Measurements from ENCODE around the gene AZI2. TPM values are rescaled to one million over a fixed set of nuclear protein-coding genes. Genes with fewer than 3 reads are reported as not detected.

The AZI2 gene
- total RNA-seq, 1 donor from 2014 or later = 40.4 TPM

GRCh38 chr3:28348265-28348628 is 377 bp downstream of the AZI2 start:
- TF ChIP-seq CTCF (IDR thresholded peaks at IDR 0.05; ENCODE audit: insufficient read depth, low read length, poor library complexity, severe bottlenecking) = no peak
- DNase-seq (ENCODE audit: low read depth) = no peak
- no peaks in the 10 kb centered on the region for H3K36me3 ChIP-seq (ENCODE audit: control insufficient read depth, insufficient read depth, low read length)
- H3K27me3 ChIP-seq (ENCODE audit: control insufficient read depth, insufficient read depth, low read length) = no peaks in the 10 kb centered on the region
- peak overlapping the region; percentile 80 for H3K4me3 ChIP-seq (ENCODE audit: low read depth, low read length)

- H3K36me3 ChIP-seq (ENCODE audit: control insufficient read depth, insufficient read depth, low read length) = no peaks in the 10 kb centered on the region
- no peak for TF ChIP-seq CTCF (IDR thresholded peaks at IDR 0.05; ENCODE audit: insufficient read depth, low read length, poor library complexity, severe bottlenecking)
- DNase-seq (ENCODE audit: low read depth) = no peak
- peak overlapping the region; percentile 80 for H3K4me3 ChIP-seq (ENCODE audit: low read depth, low read length)
- no peaks in the 10 kb centered on the region for H3K27me3 ChIP-seq (ENCODE audit: control insufficient read depth, insufficient read depth, low read length)
Observed at GRCh38 chr3:28347374-28348264, 1.0 kb downstream of the AZI2 start.

DNA sequence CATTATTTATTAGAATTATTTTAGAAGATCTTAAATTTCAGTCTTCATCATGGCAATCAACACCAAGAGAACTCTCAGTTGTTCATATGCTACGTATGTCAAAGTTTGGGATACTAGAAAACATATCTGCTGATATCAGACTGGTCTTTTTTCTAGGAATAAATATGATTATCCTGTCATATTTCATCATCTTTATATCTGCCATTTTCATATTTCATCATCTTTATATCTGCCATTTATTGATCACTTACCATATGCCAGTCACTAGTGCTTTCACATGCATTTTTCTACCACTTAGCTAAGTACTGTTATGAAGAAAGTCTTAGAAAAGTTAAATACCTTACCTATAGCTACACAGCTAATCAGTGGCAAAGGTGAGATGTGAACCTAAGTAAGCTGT is 2.9 kb downstream of the AZI2 start:
- Histone ChIP-seq H3K27me3 (ENCODE audit: control insufficient read depth, insufficient read depth, low read length) (no peaks in the 10 kb centered on the region), H3K4me3 (ENCODE audit: low read depth, low read length) (no peak overlapping the region), H3K36me3 (ENCODE audit: control insufficient read depth, insufficient read depth, low read length) (no peaks in the 10 kb centered on the region)
- DNase-seq (ENCODE audit: low read depth) = no peak
- TF ChIP-seq CTCF (IDR thresholded peaks at IDR 0.05; ENCODE audit: insufficient read depth, low read length, poor library complexity, severe bottlenecking) = no peak

GRCh38 chr3:28343144-28343543 is 5.5 kb downstream of the AZI2 start:
- DNase-seq (ENCODE audit: low read depth) = no peak

GRCh38 chr3:28337230-28337629 is 11.4 kb downstream of the AZI2 start:
- H3K27me3 ChIP-seq (ENCODE audit: control insufficient read depth, insufficient read depth, low read length) = no peaks in the 10 kb centered on the region

More at GRCh38 chr3:28343144-28343543, 5.5 kb downstream of the AZI2 start:
- H3K36me3 ChIP-seq (ENCODE audit: control insufficient read depth, insufficient read depth, low read length) = no peaks in the 10 kb centered on the region
- H3K4me3 ChIP-seq (ENCODE audit: low read depth, low read length) = no peak overlapping the region
- no peak for TF ChIP-seq CTCF (IDR thresholded peaks at IDR 0.05; ENCODE audit: insufficient read depth, low read length, poor library complexity, severe bottlenecking)
- H3K27me3 ChIP-seq (ENCODE audit: control insufficient read depth, insufficient read depth, low read length) = no peaks in the 10 kb centered on the region

More at GRCh38 chr3:28337230-28337629, 11.4 kb downstream of the AZI2 start:
- Histone ChIP-seq H3K36me3 (ENCODE audit: control insufficient read depth, insufficient read depth, low read length) (no peaks in the 10 kb centered on the region), H3K4me3 (ENCODE audit: low read depth, low read length) (no peak overlapping the region)
- DNase-seq (ENCODE audit: low read depth) = no peak
- TF ChIP-seq CTCF (IDR thresholded peaks at IDR 0.05; ENCODE audit: insufficient read depth, low read length, poor library complexity, severe bottlenecking) = no peak
